Mucosa of descending colon (tissue), 3 donors: ENCODE results near the gene FRMD8. TPM values are rescaled to one million over a fixed set of nuclear protein-coding genes. Genes with fewer than 3 reads are reported as not detected.

Source experiments
- ATAC-seq: fragments of 200-7000 bp; cut with Tn5 transposase; one replicate; pipeline ENCODE4 v1.9.1; 2020; ENCODE audit warnings: mild to moderate bottlenecking, moderate library complexity
- DNase-seq, 3 donors: peaks; one replicate each; pipeline ENCODE4 v3.0.0-alpha.2; 2020
- H3K36me3 ChIP-seq: fragments of 200-600 bp; one replicate; pipeline ENCODE4 v1.8.0; 2021; ENCODE audit warnings: low read depth, mild to moderate bottlenecking
- H3K4me1 ChIP-seq: fragments of 200-600 bp; one replicate; pipeline ENCODE4 v1.8.0; 2021; ENCODE audit warnings: low read depth, mild to moderate bottlenecking
- H3K4me3 ChIP-seq: fragments of 200-600 bp; one replicate; pipeline ENCODE4 v1.8.0; 2021; ENCODE audit warnings: mild to moderate bottlenecking
- H3K9me3 ChIP-seq: fragments of 200-600 bp; one replicate; pipeline ENCODE4 v1.8.0; 2021; ENCODE audit warnings: mild to moderate bottlenecking
- CTCF ChIP-seq: fragments of 200-600 bp; IDR thresholded peaks from one replicate; pipeline ENCODE4 v1.8.0; 2022; ENCODE audit warnings: antibody characterized with exemption, mild to moderate bottlenecking
- intact Hi-C, 2 donors: fragments of 100-400 bp; cut with DNase I in 1 of 2; cut with micrococcal nuclease in 1 of 2; formaldehyde crosslinking; loops; one replicate each; pipeline versions ENCODE4 v1.11.0 to v1.11.1; 2022; cut with DNase I, micrococcal nuclease
- long read RNA-seq, 2 donors: library from polyadenylated mRNA; unstranded; transcript quantifications; one replicate each; pipeline ENCODE4 v2.0.0, GENCODE V29; 2019 to 2021
- total RNA-seq, 3 donors: library from RNA; stranded (reverse); fragmentation: NEBNext Ultra II Directional in 2 of 3; extraction: Animal tissue kit (Norgen Biotek cat#: 25700) in 2 of 3; gene quantifications; one replicate each; pipeline versions ENCODE4 v1.2.1 to v1.2.4, GENCODE V29; 2021 to 2023
- donor health status: DM: no; HTN: no; CAD: no; lungs with moderate emphysema.
- donor health status: DM: no; HTN: no; CAD: no.
- donor health status: DM: no; HTN: yes; CAD: no.

Gene FRMD8
- total RNA-seq: 10 to 100 TPM; 27.1 to 44.1 (median 42.3) TPM
- long read RNA-seq, donor 1, transcript FRMD8-201 (11 exons, 3,723 nt): major isoform, 44 of 82 reads
- long read RNA-seq, donor 1, transcript FRMD8-203 (10 exons, 1,818 nt): minor isoform, 6 of 82 reads
- long read RNA-seq, donor 1, partial matches to known transcripts: 24 of 82 reads
- long read RNA-seq, donor 1, other reads (novel, unspliced or antisense): 7 of 82 reads
- long read RNA-seq, donor 2, transcript FRMD8-201 (11 exons, 3,723 nt): major isoform, 11 of 24 reads
- long read RNA-seq, donor 2, partial matches to known transcripts: 3 of 24 reads
- long read RNA-seq, donor 2, other reads (novel, unspliced or antisense): 7 of 24 reads

GRCh38 chr11:65386307-65387140 is at the start of gene FRMD8:
Gene FRMD8 (plus strand): TSS chr11:65386637. CDS start chr11:65387037, 400 bp downstream.
- intact Hi-C loops: no loop called here
- ATAC-seq: peak; percentile 72
- no peaks in the 10 kb centered on the region for H3K9me3 ChIP-seq
- DNase-seq: peak; percentile 92 to 96 (median 95)
- no peaks in the 10 kb centered on the region for H3K36me3 ChIP-seq
- no peak for TF ChIP-seq CTCF
- peak within 1 kb of the TSS; percentile 68 for H3K4me3 ChIP-seq
- H3K4me1 ChIP-seq: peaks cover 64% of the 10 kb centered on the region

GRCh38 chr11:65338676-65339075 is 47.8 kb upstream of the FRMD8 start:
- no peak for TF ChIP-seq CTCF
- DNase-seq (no peak), ATAC-seq (no peak)
- Histone ChIP-seq H3K9me3 (no peaks in the 10 kb centered on the region), H3K4me3 (no peak overlapping the region), H3K36me3 (peaks cover 12% of the 10 kb centered on the region), H3K4me1 (peaks cover 9% of the 10 kb centered on the region)
- intact Hi-C loops: no loop called here

- peak in 1 of 3 donors; percentile 15 for DNase-seq
- no peak for TF ChIP-seq CTCF
- Histone ChIP-seq H3K36me3 (peaks cover 12% of the 10 kb centered on the region), H3K9me3 (no peaks in the 10 kb centered on the region), H3K4me1 (no peaks in the 10 kb centered on the region), H3K4me3 (no peak overlapping the region)
- intact Hi-C loops: no loop called here
- ATAC-seq: no peak
Observed at GRCh38 chr11:65340226-65340625, 46.2 kb upstream of the FRMD8 start.

- H3K36me3 ChIP-seq: peaks cover 15% of the 10 kb centered on the region
- H3K9me3 ChIP-seq: no peaks in the 10 kb centered on the region
- intact Hi-C loops: no loop called here
- H3K4me3 ChIP-seq: no peak overlapping the region
- ATAC-seq (no peak), DNase-seq (no peak)
- H3K4me1 ChIP-seq: no peaks in the 10 kb centered on the region
- no peak for TF ChIP-seq CTCF
Observed at GRCh38 chr11:65341856-65342255, 44.6 kb upstream of the FRMD8 start.

GRCh38 chr11:65351511-65351910 is 34.9 kb upstream of the FRMD8 start:
- no peak for TF ChIP-seq CTCF
- Histone ChIP-seq H3K4me3 (no peak overlapping the region), H3K9me3 (no peaks in the 10 kb centered on the region), H3K4me1 (peaks cover 11% of the 10 kb centered on the region), H3K36me3 (peaks cover 12% of the 10 kb centered on the region)
- no peak for ATAC-seq
- intact Hi-C loops: no loop called here
- DNase-seq: peak in 1 of 3 donors; percentile 2
